Naive thymus-derived CD4-positive, alpha-beta T cell (primary cell): Measurements from ENCODE around the gene MAGOHB. TPM values are rescaled to one million over a fixed set of nuclear protein-coding genes. Genes with fewer than 3 reads are reported as not detected.
A peak's percentile ranks its signal among the peaks of the same experiment; 100 is the strongest.
"Not testable (repeated sequence)": the region's sequence is repeated elsewhere in the genome, so short reads cannot be mapped to it uniquely, and the experiment has no call there.

Experiments used
- ATAC-seq: fragments of 150-1000 bp; cut with Tn5 transposase; 2 replicates; pipeline ENCODE4 v1.10.0; 2021; ENCODE audit warnings: mild to moderate bottlenecking, moderate library complexity
- CTCF ChIA-PET: fragments of 350-600 bp; sonication (Branson Sonifier 250); formaldehyde crosslinking; loops from one replicate; lab custom pipeline; 2021; ENCODE audit warnings: antibody characterized with exemption; lab: Charles Lee
- POLR2A ChIA-PET: fragments of 350-600 bp; sonication (Branson Sonifier 250); formaldehyde crosslinking; loops from one replicate; lab custom pipeline; 2021; ENCODE audit warnings: antibody characterized with exemption, inconsistent platforms; lab: Charles Lee
- DNase-seq, 9 donors: peaks; one replicate each; pipeline versions ENCODE4 v3.0.0 to v3.0.0-alpha.2; 2020 to 2022; ENCODE audit warnings: mixed read lengths in 1 of 9
- H3K27ac ChIP-seq: one replicate; pipeline ENCODE4 v1.7.0; 2013; ENCODE audit warnings: mild to moderate bottlenecking, low read depth, low read length, moderate library complexity
- H3K27me3 ChIP-seq, 2 donors: one replicate each; pipeline ENCODE4 v1.7.0; 2013; ENCODE audit warnings: low read length in 2 of 2, mild to moderate bottlenecking in 2 of 2, moderate library complexity in 2 of 2; ENCODE audit not compliant: control insufficient read depth in 2 of 2, insufficient read depth in 2 of 2
- H3K36me3 ChIP-seq, 3 experiments: 1 replicate in 2 of 3; 2 replicates in 1 of 3; pipeline ENCODE4 v1.7.0; 2013; ENCODE audit warnings: low read length in 3 of 3, mild to moderate bottlenecking in 3 of 3, moderate library complexity in 1 of 3; ENCODE audit not compliant: insufficient read depth in 3 of 3, control insufficient read depth in 2 of 3
- H3K4me1 ChIP-seq, 2 donors: one replicate each; pipeline ENCODE4 v1.7.0; 2013; ENCODE audit warnings: low read length in 2 of 2, mild to moderate bottlenecking in 2 of 2, moderate library complexity in 1 of 2; ENCODE audit not compliant: control insufficient read depth in 2 of 2, insufficient read depth in 2 of 2
- H3K4me3 ChIP-seq: 2 replicates; pipeline ENCODE4 v1.7.0; 2013; ENCODE audit warnings: mild to moderate bottlenecking, low read length
- H3K9me3 ChIP-seq, 3 experiments: 1 replicate in 2 of 3; 2 replicates in 1 of 3; pipeline ENCODE4 v1.7.0; 2013; ENCODE audit warnings: low read length in 3 of 3; ENCODE audit not compliant: control insufficient read depth in 2 of 3
- H3K27ac Mint-ChIP-seq, 9 donors: one replicate each; pipeline ENCODE4 v1.8.0; 2020 to 2022; ENCODE audit warnings: mixed read lengths in 9 of 9, mild to moderate bottlenecking in 8 of 9, moderate library complexity in 5 of 9, inconsistent platforms in 2 of 9
- H3K27me3 Mint-ChIP-seq, 5 donors: one replicate each; pipeline ENCODE4 v1.8.0; 2021 to 2022; ENCODE audit warnings: mixed read lengths in 5 of 5, mild to moderate bottlenecking in 1 of 5
- H3K36me3 Mint-ChIP-seq, 5 donors: one replicate each; pipeline ENCODE4 v1.8.0; 2020 to 2022; ENCODE audit warnings: mixed read lengths in 5 of 5, mild to moderate bottlenecking in 3 of 5, inconsistent platforms in 1 of 5
- H3K4me1 Mint-ChIP-seq, 7 donors: one replicate each; pipeline ENCODE4 v1.8.0; 2020 to 2022; ENCODE audit warnings: mixed read lengths in 7 of 7, mild to moderate bottlenecking in 3 of 7, inconsistent platforms in 1 of 7
- H3K4me3 Mint-ChIP-seq, 10 donors: one replicate each; pipeline ENCODE4 v1.8.0; 2020 to 2022; ENCODE audit warnings: mild to moderate bottlenecking in 10 of 10, mixed read lengths in 10 of 10, moderate library complexity in 6 of 10, inconsistent platforms in 2 of 10
- H3K9me3 Mint-ChIP-seq, 11 donors: one replicate each; pipeline ENCODE4 v1.8.0; 2020 to 2022; ENCODE audit warnings: mixed read lengths in 11 of 11, mild to moderate bottlenecking in 4 of 11, inconsistent platforms in 1 of 11, moderate library complexity in 1 of 11
- intact Hi-C, 2 donors: fragments of 100-400 bp; cut with micrococcal nuclease; formaldehyde crosslinking; loops; one replicate each; pipeline ENCODE4 v1.15.1; 2023
- polyA plus RNA-seq, 2 donors: library from polyadenylated mRNA; unstranded; fragments of 300-500 nt; fragmentation: Illumina TruSeq; gene quantifications; one replicate each; pipeline ENCODE4 v1.2.3, GENCODE V29; 2021
- total RNA-seq, 6 experiments: library from RNA in 5 of 6; stranded (reverse) in 5 of 6; gene quantifications; 1 replicate in 5 of 6; 2 replicates in 1 of 6; pipeline ENCODE4 v1.2.3 and lab custom pipeline; 2021 to 2026

Gene MAGOHB
- total and polyA plus RNA-seq, 7 experiments from 2014 or later: 12.1 to 61.6 (median 26.0) TPM

DNA sequence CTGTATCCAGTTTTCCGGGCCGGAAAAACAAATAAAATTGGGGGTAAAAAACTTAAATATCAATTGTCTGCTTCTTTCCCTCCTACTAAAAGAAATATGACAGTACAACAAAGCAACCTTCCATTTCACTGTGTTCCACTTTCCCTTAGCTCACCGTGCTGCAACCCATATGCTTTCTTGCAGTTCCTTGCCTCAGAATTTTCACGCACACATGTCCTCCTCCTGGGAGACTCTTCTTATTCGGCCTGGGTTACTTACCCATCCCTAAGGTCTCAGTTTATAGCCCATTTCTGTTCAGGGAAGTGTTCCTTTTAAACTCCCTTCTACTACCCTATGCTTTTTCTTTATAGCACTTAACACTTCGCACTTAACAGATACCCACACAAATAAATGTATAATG lies 4.5 kb upstream of the MAGOHB start:
- peaks cover 0 to 8% (median 0%) of the 10 kb centered on the region in 11 donors for H3K9me3 Mint-ChIP-seq
- H3K27me3 Mint-ChIP-seq: peaks cover 23 to 62% (median 34%) of the 10 kb centered on the region in 5 donors
- ChIA-PET CTCF (no interaction called here), POLR2A (no interaction called here)
- no peak overlapping the region for H3K27ac Mint-ChIP-seq
- intact Hi-C loops: loop anchor here in 1 of 2 donors (10.0 kb wide), 2 partner anchors 673 to 1923 kb away; partner anchors contain the start of gene RIMKLB
- peaks cover 0 to 5% (median 0%) of the 10 kb centered on the region in 5 donors for H3K36me3 Mint-ChIP-seq
- Histone ChIP-seq H3K27me3 (no peaks in the 10 kb centered on the region), H3K9me3 (no peaks in the 10 kb centered on the region), H3K4me3 (no peak overlapping the region), H3K27ac (no peak overlapping the region), H3K36me3 (peaks cover 0 to 5% (median 0%) of the 10 kb centered on the region in 3 experiments), H3K4me1 (peaks cover 0 to 5% of the 10 kb centered on the region in 2 donors)
- no peak overlapping the region for H3K4me3 Mint-ChIP-seq
- ATAC-seq (no peak), DNase-seq (no peak)
- H3K4me1 Mint-ChIP-seq: peaks cover under 1 to 13% (median 7%) of the 10 kb centered on the region in 7 donors

DNA sequence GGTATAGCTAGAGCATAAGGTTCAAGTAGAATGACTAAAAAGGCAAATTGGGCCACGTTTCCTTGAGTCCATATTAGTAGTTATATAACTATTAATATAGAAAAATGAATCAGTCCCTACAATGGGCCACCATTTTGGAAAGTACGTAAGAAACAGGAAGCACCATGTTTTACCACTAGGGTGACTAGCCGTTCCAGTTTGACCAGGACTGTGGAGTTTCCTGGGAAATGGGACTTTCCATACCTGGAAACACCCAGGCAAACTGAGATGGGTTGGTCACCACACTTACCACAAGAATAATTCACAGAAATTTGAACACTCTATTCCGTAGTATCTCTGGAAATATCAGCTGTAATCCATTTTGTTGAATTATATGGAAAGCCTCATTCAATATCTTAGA lies 2.1 kb upstream of the MAGOHB start:
- ATAC-seq: no peak
- Mint-ChIP-seq H3K4me1 (peaks cover 12 to 35% (median 27%) of the 10 kb centered on the region in 7 donors), H3K27ac (peak overlapping the region in 1 of 9 donors; percentile 51), H3K36me3 (peaks cover 0 to 10% (median 3%) of the 10 kb centered on the region in 5 donors), H3K27me3 (peaks cover 6 to 45% (median 21%) of the 10 kb centered on the region in 5 donors), H3K9me3 (peaks cover 0 to 8% (median 0%) of the 10 kb centered on the region in 11 donors), H3K4me3 (peak overlapping the region in 2 of 10 donors; percentile 25 to 42)
- no peaks in the 10 kb centered on the region for H3K27me3 ChIP-seq
- DNase-seq: no peak
- POLR2A ChIA-PET: interaction anchor here (0.7 kb wide), 1 partner anchor 870 kb away, joined by 3 read pairs; no protein-coding TSS in a partner anchor
- no peak overlapping the region for H3K27ac ChIP-seq
- H3K9me3 ChIP-seq: no peaks in the 10 kb centered on the region
- peaks cover 0 to 5% (median 0%) of the 10 kb centered on the region in 3 experiments for H3K36me3 ChIP-seq
- no peak overlapping the region for H3K4me3 ChIP-seq
- CTCF ChIA-PET: no interaction called here
- H3K4me1 ChIP-seq: peaks cover 4 to 11% of the 10 kb centered on the region in 2 donors
- intact Hi-C loops: loop anchor here in 1 of 2 donors (10.0 kb wide), 2 partner anchors 671 to 1921 kb away; partner anchors contain the start of gene RIMKLB

DNA sequence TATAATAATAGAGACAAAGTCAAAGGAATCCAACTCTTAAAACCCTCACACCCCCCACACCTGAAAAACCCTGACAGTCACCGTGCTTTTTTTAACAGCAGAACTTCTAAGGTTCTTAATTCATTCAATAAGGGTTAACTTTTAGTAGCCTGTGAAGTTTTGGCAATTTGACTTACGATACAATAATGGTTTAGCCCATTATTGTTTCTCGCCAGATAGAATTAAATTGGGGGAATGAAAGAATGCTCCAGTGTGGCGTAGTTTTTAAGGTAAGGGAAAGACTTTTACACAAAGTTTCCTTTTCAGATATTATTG lies 604 bp upstream of the MAGOHB start:
- peaks cover 0 to 30% (median 10%) of the 10 kb centered on the region in 5 donors for H3K27me3 Mint-ChIP-seq
- peaks cover 12 to 37% (median 33%) of the 10 kb centered on the region in 7 donors for H3K4me1 Mint-ChIP-seq
- ChIA-PET POLR2A (interaction anchor here (0.6 to 1.8 kb wide), 5 partner anchors 16 to 558 kb away, joined by 3 to 13 read pairs (median 5); partner anchors contain the start of genes GABARAPL1 and SMIM10L1), CTCF (no interaction called here)
- peaks cover 4 to 15% (median 9%) of the 10 kb centered on the region in 5 donors for H3K36me3 Mint-ChIP-seq
- H3K27me3 ChIP-seq: no peaks in the 10 kb centered on the region
- H3K4me3 Mint-ChIP-seq: peak overlapping the region; percentile 93 to 100 (median 98)
- no peaks in the 10 kb centered on the region for H3K9me3 ChIP-seq
- peak overlapping the region; percentile 93 for H3K27ac ChIP-seq
- H3K36me3 ChIP-seq: peaks cover 0 to 10% (median 0%) of the 10 kb centered on the region in 3 experiments
- DNase-seq (peak in 1 of 9 donors; percentile 65), ATAC-seq (no peak)
- H3K9me3 Mint-ChIP-seq: peaks cover 0 to 8% (median 0%) of the 10 kb centered on the region in 11 donors
- peak overlapping the region; percentile 74 for H3K4me3 ChIP-seq
- peak overlapping the region; percentile 97 to 100 (median 100) for H3K27ac Mint-ChIP-seq
- peaks cover 4 to 11% of the 10 kb centered on the region in 2 donors for H3K4me1 ChIP-seq
- intact Hi-C loops: loop anchor here in 1 of 2 donors (5.0 to 10.0 kb wide), 5 partner anchors 669 to 1919 kb away; partner anchors contain the start of genes CLEC2B, ETV6 and RIMKLB

DNA sequence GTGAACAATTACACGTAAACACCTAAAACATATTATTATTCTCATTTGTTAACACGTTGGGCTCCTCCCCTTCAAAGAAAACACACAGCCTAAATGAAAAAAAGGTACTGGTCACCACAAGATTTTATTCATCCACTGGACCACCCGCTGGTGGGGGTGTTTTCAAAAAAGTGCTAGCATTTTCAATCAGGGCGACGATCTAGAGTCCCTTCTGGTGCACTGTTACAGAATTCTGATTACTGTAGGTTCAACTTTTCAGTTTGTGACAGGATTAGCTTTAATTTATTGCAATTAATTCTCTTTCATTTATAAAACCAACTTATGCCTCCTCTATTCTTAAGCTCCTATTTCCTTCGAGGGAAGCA lies 443 bp downstream of the MAGOHB start:
- Histone ChIP-seq H3K9me3 (no peaks in the 10 kb centered on the region), H3K36me3 (peaks cover 0 to 19% (median 2%) of the 10 kb centered on the region in 3 experiments), H3K4me3 (peak overlapping the region; percentile 74), H3K27ac (peak overlapping the region; percentile 93), H3K27me3 (no peaks in the 10 kb centered on the region), H3K4me1 (peaks cover 4 to 11% of the 10 kb centered on the region in 2 donors)
- Mint-ChIP-seq H3K36me3 (peaks cover 4 to 19% (median 9%) of the 10 kb centered on the region in 5 donors), H3K9me3 (peaks cover 0 to 8% (median 0%) of the 10 kb centered on the region in 11 donors), H3K27me3 (peaks cover 0 to 21% (median 2%) of the 10 kb centered on the region in 5 donors), H3K4me3 (peak overlapping the region; percentile 93 to 100 (median 98)), H3K27ac (peak overlapping the region; percentile 97 to 100 (median 100)), H3K4me1 (peaks cover 12 to 40% (median 33%) of the 10 kb centered on the region in 7 donors)
- ChIA-PET POLR2A (interaction anchor here (0.6 to 1.8 kb wide), 4 partner anchors 128 to 559 kb away, joined by 3 to 13 read pairs (median 6); partner anchors contain the start of genes GABARAPL1 and SMIM10L1), CTCF (no interaction called here)
- ATAC-seq: peak; percentile 2
- DNase-seq: no peak
- intact Hi-C loops: loop anchor here (1.0 to 10.0 kb wide), 14 partner anchors 61 to 1918 kb away; partner anchors contain the start of genes GABARAPL1 (in 2 of the 2), SMIM10L1 (in 2 of the 2), STYK1 (in 2 of the 2) and CLEC2B (in 1 of the 2)

DNA sequence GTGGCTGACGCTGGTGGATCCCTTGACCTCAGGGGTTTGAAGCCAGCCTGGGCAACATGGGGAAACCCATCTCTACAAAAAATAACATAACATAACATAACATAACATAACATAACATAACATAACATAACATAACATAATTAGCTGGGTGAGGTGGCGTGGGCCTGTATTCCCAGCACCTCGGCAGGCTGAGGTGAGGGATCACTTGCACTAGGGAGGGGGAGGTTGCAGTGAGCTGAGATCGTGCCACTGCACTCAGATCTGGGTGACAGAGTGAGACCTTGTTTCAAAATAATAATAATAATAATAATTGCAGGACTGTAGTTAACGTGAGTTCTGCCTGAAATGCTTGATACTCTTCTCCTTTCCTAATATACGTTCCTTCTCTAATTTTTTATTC lies 1.3 kb downstream of the MAGOHB start:
- DNase-seq (no peak), ATAC-seq (no peak)
- peaks cover 0 to 23% (median 7%) of the 10 kb centered on the region in 3 experiments for H3K36me3 ChIP-seq
- peak overlapping the region; percentile 74 for H3K4me3 ChIP-seq
- peaks cover 0 to 12% (median 0%) of the 10 kb centered on the region in 5 donors for H3K27me3 Mint-ChIP-seq
- H3K27me3 ChIP-seq: no peaks in the 10 kb centered on the region
- ChIA-PET POLR2A (interaction anchor here (0.6 kb wide), 1 partner anchor 398 kb away, joined by 3 read pairs; no protein-coding TSS in a partner anchor), CTCF (interaction anchor here (0.6 kb wide), 1 partner anchor 91 kb away, joined by 3 read pairs; no protein-coding TSS in a partner anchor)
- peaks cover 0 to 8% (median 0%) of the 10 kb centered on the region in 11 donors for H3K9me3 Mint-ChIP-seq
- peaks cover 4 to 11% of the 10 kb centered on the region in 2 donors for H3K4me1 ChIP-seq
- no peaks in the 10 kb centered on the region for H3K9me3 ChIP-seq
- peak overlapping the region; percentile 93 to 100 (median 98) for H3K4me3 Mint-ChIP-seq
- H3K36me3 Mint-ChIP-seq: peaks cover 5 to 23% (median 12%) of the 10 kb centered on the region in 5 donors
- intact Hi-C loops: loop anchor here (2.0 to 10.0 kb wide), 8 partner anchors 63 to 1917 kb away; partner anchors contain the start of genes CLEC2B (in 1 of the 2), ETV6 (in 1 of the 2), RIMKLB (in 1 of the 2) and STYK1 (in 1 of the 2)
- H3K27ac Mint-ChIP-seq: peak overlapping the region; percentile 97 to 100 (median 100)
- peak overlapping the region; percentile 9 for H3K27ac ChIP-seq
- peaks cover 12 to 45% (median 35%) of the 10 kb centered on the region in 7 donors for H3K4me1 Mint-ChIP-seq

DNA sequence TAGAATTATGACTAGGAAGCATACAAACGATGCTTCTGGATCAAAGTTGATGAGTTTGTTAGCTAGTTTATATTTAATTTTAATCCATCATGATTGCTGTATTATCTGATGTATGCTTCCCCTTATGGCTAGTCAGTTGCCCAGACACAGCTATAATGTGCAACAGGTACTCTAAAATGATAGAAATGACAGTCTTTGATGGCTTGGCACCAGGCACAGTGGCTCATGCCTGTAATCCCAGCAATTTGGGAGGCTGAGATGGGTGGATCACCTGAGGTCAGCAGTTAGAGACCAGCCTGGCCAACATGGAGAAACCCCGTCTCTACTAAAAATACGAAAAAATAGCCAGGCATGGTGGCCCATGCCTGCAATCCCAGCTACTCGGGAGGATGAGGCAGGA lies 2.2 kb downstream of the MAGOHB start:
- intact Hi-C loops: loop anchor here in 1 of 2 donors (5.0 to 10.0 kb wide), 5 partner anchors 666 to 1916 kb away; partner anchors contain the start of genes CLEC2B, ETV6 and RIMKLB
- Mint-ChIP-seq H3K27me3 (peaks cover 0 to 10% (median 0%) of the 10 kb centered on the region in 5 donors), H3K4me3 (peak overlapping the region in 1 of 10 donors; percentile 97), H3K4me1 (peaks cover 12 to 47% (median 35%) of the 10 kb centered on the region in 7 donors), H3K36me3 (peaks cover 5 to 28% (median 14%) of the 10 kb centered on the region in 5 donors), H3K27ac (peak overlapping the region in 1 of 9 donors; percentile 58)
- Histone ChIP-seq H3K27ac (peak overlapping the region; percentile 9), H3K4me1 (peaks cover 4 to 11% of the 10 kb centered on the region in 2 donors), H3K36me3 (peaks cover 4 to 27% (median 7%) of the 10 kb centered on the region in 3 experiments)
- H3K4me3 ChIP-seq, CTCF ChIA-PET, H3K27me3 ChIP-seq, ATAC-seq, H3K9me3 Mint-ChIP-seq, H3K9me3 ChIP-seq, DNase-seq: not testable (repeated sequence)
- POLR2A ChIA-PET: interaction anchor here (0.6 kb wide), 1 partner anchor 560 kb away, joined by 5 read pairs; no protein-coding TSS in a partner anchor
